HG02943 (cell line): ENCODE results near the gene FILIP1L.

Experiments used
- ATAC-seq: cut with Tn5 transposase; IDR thresholded peaks from one replicate; pipeline ENCODE4 v1.9.1; 2021; ENCODE audit warnings: mild to moderate bottlenecking, low read depth, moderate library complexity; ENCODE audit not compliant: unreplicated experiment

Gene FILIP1L

GRCh38 chr3:99907959-99908544 is 206.2 kb downstream of the FILIP1L start:
- no peak for ATAC-seq

GRCh38 chr3:99903869-99904268 is 210.4 kb downstream of the FILIP1L start:
- ATAC-seq = no peak

- ATAC-seq = no peak
These were observed 212.2 kb downstream of the FILIP1L start for GRCh38 chr3:99902091-99902490.

GRCh38 chr3:99901200-99901926 is 212.9 kb downstream of the FILIP1L start:
- ATAC-seq = no peak

- no peak for ATAC-seq
These were observed 214.1 kb downstream of the FILIP1L start for GRCh38 chr3:99900248-99900647.

GRCh38 chr3:99899603-99900002 is 214.7 kb downstream of the FILIP1L start:
- no peak for ATAC-seq

- no peak for ATAC-seq
These were observed 217.8 kb downstream of the FILIP1L start for GRCh38 chr3:99896482-99896881.

GRCh38 chr3:99895703-99896441 is 218.4 kb downstream of the FILIP1L start:
- no peak for ATAC-seq

- no peak for ATAC-seq
These were observed 219.1 kb downstream of the FILIP1L start for GRCh38 chr3:99895131-99895696.

GRCh38 chr3:99892332-99892731 is 222.0 kb downstream of the FILIP1L start:
- ATAC-seq = no peak

- ATAC-seq = no peak
These were observed 222.6 kb downstream of the FILIP1L start for GRCh38 chr3:99891610-99892285.

- ATAC-seq = no peak
These were observed 228.4 kb downstream of the FILIP1L start for GRCh38 chr3:99885851-99886250.

GRCh38 chr3:99885085-99885484 is 229.2 kb downstream of the FILIP1L start:
- no peak for ATAC-seq

GRCh38 chr3:99884484-99884883 is 229.8 kb downstream of the FILIP1L start:
- ATAC-seq = no peak

GRCh38 chr3:99883693-99884092 is 230.6 kb downstream of the FILIP1L start:
- no peak for ATAC-seq

GRCh38 chr3:99883138-99883461 is 231.2 kb downstream of the FILIP1L start:
- no peak for ATAC-seq

GRCh38 chr3:99882436-99883137 is 231.7 kb downstream of the FILIP1L start:
- ATAC-seq = no peak

GRCh38 chr3:99881121-99881524 is 233.2 kb downstream of the FILIP1L start:
- no peak for ATAC-seq

GRCh38 chr3:99879275-99879674 is 235.0 kb downstream of the FILIP1L start:
- no peak for ATAC-seq

- ATAC-seq = no peak
These were observed 236.3 kb downstream of the FILIP1L start for GRCh38 chr3:99878005-99878404.
